ENCODE measurements around the gene DAP. TPM values are rescaled to one million over a fixed set of nuclear protein-coding genes. Genes with fewer than 3 reads are reported as not detected.

Gene DAP
- total and polyA plus RNA-seq, 2 of the 13 experiments (the other 11 are each of a cell fraction or from before 2014, with no cell fraction given): 22.0 to 57.5 TPM

DNA sequence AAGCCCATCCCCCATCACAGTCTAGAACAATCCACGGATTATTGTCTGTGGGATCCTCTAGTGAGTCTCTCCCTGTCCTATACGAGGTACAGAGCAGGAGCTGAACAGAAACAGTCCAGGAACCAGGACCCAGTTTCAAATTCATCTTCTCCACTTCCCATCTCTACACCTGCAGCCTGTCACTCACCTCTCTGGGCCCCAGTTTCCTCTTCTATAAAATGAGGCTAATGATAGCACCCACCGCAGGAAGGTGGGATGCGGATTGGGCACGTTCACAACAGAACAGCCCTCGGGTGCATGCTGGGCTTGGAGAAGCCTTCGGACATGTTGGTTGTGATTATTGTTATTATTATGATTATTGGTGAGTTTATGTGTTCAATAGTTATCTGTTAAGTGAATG, 118.7 kb downstream of the DAP start:
- whole genome bisulfite sequencing (ENCODE audit: low lambda C conversion rate): 46% methylated on average over 7 of the region's 7 CpGs
- Histone ChIP-seq H3K4me1 (ENCODE audit: insufficient read depth, low read length) (no peaks in the 10 kb centered on the region), H3K79me2 (ENCODE audit: insufficient read depth, low read length) (no peaks in the 10 kb centered on the region), H3K36me3 (replicated peaks in 1 of 2; ENCODE audit: control insufficient read depth in 1 of 2, insufficient read depth in 2 of 2, low read length in 2 of 2) (no peaks in the 10 kb centered on the region), H2AFZ (ENCODE audit: low read length) (no peak overlapping the region), H3K4me2 (ENCODE audit: low read depth, low read length) (no peak overlapping the region), H3K9me3 (ENCODE audit: low read length) (no peaks in the 10 kb centered on the region), H3K4me3 (replicated peaks in 1 of 3; ENCODE audit: insufficient read depth in 1 of 3, low read depth in 2 of 3, low read length in 3 of 3) (no peak overlapping the region), H3K27me3 (ENCODE audit: control insufficient read depth in 1 of 2, insufficient read depth in 2 of 2, low read length in 2 of 2) (peaks cover 0 to 13% of the 10 kb centered on the region in 2 experiments; a peak in 2 of 5 replicates), H3K9ac (ENCODE audit: insufficient read depth, low read depth, low read length) (no peak overlapping the region), H3K27ac (ENCODE audit: extremely low read length, insufficient read depth, low read length) (no peak overlapping the region), H4K20me1 (ENCODE audit: insufficient read depth, low read length) (no peaks in the 10 kb centered on the region)
- FAIRE-seq (no peak), DNase-seq (ENCODE audit: low spot score) (no peak), ATAC-seq (no peak)
- in situ Hi-C loops (cut with HindIII; ENCODE audit: extremely low pct_ligation_motif_present, low pct_unique_long_range_greater_than_20kb) (no loop called here), intact Hi-C loops (cut with micrococcal nuclease; ENCODE audit: unreplicated experiment) (no loop called here)
- ChIA-PET POLR2A (no interaction called here), CTCF (ENCODE audit: low intra/inter-chr PET ratio, low total read pairs) (no interaction called here)
- no TSS peak for BruUV-seq (replicated peaks)
- no peak for TF ChIP-seq BHLHE40 (IDR thresholded peaks at IDR 0.05; ENCODE audit: low read length)
- no peak for TF ChIP-seq ARNT (IDR thresholded peaks at IDR 0.05)
- TF ChIP-seq ZNF350 (CRISPR knock-in tag; IDR thresholded peaks at IDR 0.05; ENCODE audit: borderline replicate concordance, low read depth): no peak
- no peak for TF ChIP-seq ZZZ3 (CRISPR knock-in tag; IDR thresholded peaks at IDR 0.05; ENCODE audit: borderline replicate concordance)
- TF ChIP-seq FOXK2 (IDR thresholded peaks at IDR 0.05): no peak
- no peak for TF ChIP-seq ZBED4 (CRISPR knock-in tag; IDR thresholded peaks at IDR 0.05; ENCODE audit: borderline replicate concordance)
- TF ChIP-seq, protein P1, sequence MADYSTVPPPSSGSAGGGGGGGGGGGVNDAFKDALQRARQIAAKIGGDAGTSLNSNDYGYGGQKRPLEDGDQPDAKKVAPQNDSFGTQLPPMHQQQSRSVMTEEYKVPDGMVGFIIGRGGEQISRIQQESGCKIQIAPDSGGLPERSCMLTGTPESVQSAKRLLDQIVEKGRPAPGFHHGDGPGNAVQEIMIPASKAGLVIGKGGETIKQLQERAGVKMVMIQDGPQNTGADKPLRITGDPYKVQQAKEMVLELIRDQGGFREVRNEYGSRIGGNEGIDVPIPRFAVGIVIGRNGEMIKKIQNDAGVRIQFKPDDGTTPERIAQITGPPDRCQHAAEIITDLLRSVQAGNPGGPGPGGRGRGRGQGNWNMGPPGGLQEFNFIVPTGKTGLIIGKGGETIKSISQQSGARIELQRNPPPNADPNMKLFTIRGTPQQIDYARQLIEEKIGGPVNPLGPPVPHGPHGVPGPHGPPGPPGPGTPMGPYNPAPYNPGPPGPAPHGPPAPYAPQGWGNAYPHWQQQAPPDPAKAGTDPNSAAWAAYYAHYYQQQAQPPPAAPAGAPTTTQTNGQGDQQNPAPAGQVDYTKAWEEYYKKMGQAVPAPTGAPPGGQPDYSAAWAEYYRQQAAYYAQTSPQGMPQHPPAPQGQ (CRISPR knock-in tag; IDR thresholded peaks at IDR 0.05; ENCODE audit: borderline replicate concordance): no peak
- no peak for TF ChIP-seq RFX5 (IDR thresholded peaks at IDR 0.05; ENCODE audit: low read depth, low read length)
- TF ChIP-seq MXD4 (CRISPR knock-in tag; IDR thresholded peaks at IDR 0.05): no peak
- TF ChIP-seq CEBPB (IDR thresholded peaks at IDR 0.05; ENCODE audit: borderline replicate concordance, low read depth, low read length): no peak
- TF ChIP-seq, protein P2, sequence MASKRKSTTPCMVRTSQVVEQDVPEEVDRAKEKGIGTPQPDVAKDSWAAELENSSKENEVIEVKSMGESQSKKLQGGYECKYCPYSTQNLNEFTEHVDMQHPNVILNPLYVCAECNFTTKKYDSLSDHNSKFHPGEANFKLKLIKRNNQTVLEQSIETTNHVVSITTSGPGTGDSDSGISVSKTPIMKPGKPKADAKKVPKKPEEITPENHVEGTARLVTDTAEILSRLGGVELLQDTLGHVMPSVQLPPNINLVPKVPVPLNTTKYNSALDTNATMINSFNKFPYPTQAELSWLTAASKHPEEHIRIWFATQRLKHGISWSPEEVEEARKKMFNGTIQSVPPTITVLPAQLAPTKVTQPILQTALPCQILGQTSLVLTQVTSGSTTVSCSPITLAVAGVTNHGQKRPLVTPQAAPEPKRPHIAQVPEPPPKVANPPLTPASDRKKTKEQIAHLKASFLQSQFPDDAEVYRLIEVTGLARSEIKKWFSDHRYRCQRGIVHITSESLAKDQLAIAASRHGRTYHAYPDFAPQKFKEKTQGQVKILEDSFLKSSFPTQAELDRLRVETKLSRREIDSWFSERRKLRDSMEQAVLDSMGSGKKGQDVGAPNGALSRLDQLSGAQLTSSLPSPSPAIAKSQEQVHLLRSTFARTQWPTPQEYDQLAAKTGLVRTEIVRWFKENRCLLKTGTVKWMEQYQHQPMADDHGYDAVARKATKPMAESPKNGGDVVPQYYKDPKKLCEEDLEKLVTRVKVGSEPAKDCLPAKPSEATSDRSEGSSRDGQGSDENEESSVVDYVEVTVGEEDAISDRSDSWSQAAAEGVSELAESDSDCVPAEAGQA (IDR thresholded peaks at IDR 0.05; ENCODE audit: low read depth): no peak
- TF ChIP-seq, protein P2 (CRISPR knock-in tag; IDR thresholded peaks at IDR 0.05; ENCODE audit: borderline replicate concordance): no peak

Measured in HepG2 (cell line).